Measurements from ENCODE around the gene APH1A.

Gene APH1A

GRCh38 chr1:150281758-150282557 is 13.1 kb upstream of the APH1A start, which contains the start of gene CIART:
Gene CIART (plus strand): TSS chr1:150282554. CDS start chr1:150283268, 714 bp downstream.
- Mint-ChIP-seq H3K9me3 (no peaks in the 10 kb centered on the region), H3K4me3 (peak within 1 kb of the TSS; percentile 96), H3K4me1 (ENCODE audit: low read depth) (peaks cover 22% of the 10 kb centered on the region), H3K27ac (peak within 1 kb of the TSS; percentile 85), H3K36me3 (ENCODE audit: low read depth) (peaks cover 4% of the 10 kb centered on the region), H3K27me3 (ENCODE audit: low read depth) (peaks cover 17% of the 10 kb centered on the region)

- H3K36me3 Mint-ChIP-seq (ENCODE audit: low read depth) = peaks cover 4% of the 10 kb centered on the region
- H3K27me3 Mint-ChIP-seq (ENCODE audit: low read depth) = peaks cover 17% of the 10 kb centered on the region
- peak overlapping the region; percentile 96 for H3K4me3 Mint-ChIP-seq
- H3K27ac Mint-ChIP-seq = peak overlapping the region; percentile 85
- peaks cover 22% of the 10 kb centered on the region for H3K4me1 Mint-ChIP-seq (ENCODE audit: low read depth)
- H3K9me3 Mint-ChIP-seq = no peaks in the 10 kb centered on the region
Measured at GRCh38 chr1:150281221-150281757, 12.5 kb upstream of the APH1A start.

GRCh38 chr1:150280138-150280707 is 11.4 kb upstream of the APH1A start:
- H3K27me3 Mint-ChIP-seq (ENCODE audit: low read depth) = peaks cover 17% of the 10 kb centered on the region
- H3K9me3 Mint-ChIP-seq = no peaks in the 10 kb centered on the region
- H3K4me3 Mint-ChIP-seq = peak overlapping the region; percentile 58
- peaks cover 22% of the 10 kb centered on the region for H3K4me1 Mint-ChIP-seq (ENCODE audit: low read depth)
- peaks cover 4% of the 10 kb centered on the region for H3K36me3 Mint-ChIP-seq (ENCODE audit: low read depth)
- H3K27ac Mint-ChIP-seq = no peak overlapping the region

GRCh38 chr1:150273311-150273710 is 4.5 kb upstream of the APH1A start:
- peaks cover 4% of the 10 kb centered on the region for H3K36me3 Mint-ChIP-seq (ENCODE audit: low read depth)
- H3K9me3 Mint-ChIP-seq = no peaks in the 10 kb centered on the region
- peaks cover 7% of the 10 kb centered on the region for H3K4me1 Mint-ChIP-seq (ENCODE audit: low read depth)
- no peak overlapping the region for H3K27ac Mint-ChIP-seq
- H3K27me3 Mint-ChIP-seq (ENCODE audit: low read depth) = no peaks in the 10 kb centered on the region
- H3K4me3 Mint-ChIP-seq = no peak overlapping the region

- Mint-ChIP-seq H3K36me3 (ENCODE audit: low read depth) (peaks cover 19% of the 10 kb centered on the region), H3K4me1 (ENCODE audit: low read depth) (peaks cover 23% of the 10 kb centered on the region), H3K27ac (no peak overlapping the region), H3K27me3 (ENCODE audit: low read depth) (no peaks in the 10 kb centered on the region), H3K4me3 (no peak overlapping the region), H3K9me3 (no peaks in the 10 kb centered on the region)
Measured at GRCh38 chr1:150271291-150271959, 2.6 kb upstream of the APH1A start.

- Mint-ChIP-seq H3K9me3 (no peaks in the 10 kb centered on the region), H3K4me3 (peak overlapping the region; percentile 93), H3K27ac (peak overlapping the region; percentile 98), H3K36me3 (ENCODE audit: low read depth) (peaks cover 34% of the 10 kb centered on the region), H3K27me3 (ENCODE audit: low read depth) (no peaks in the 10 kb centered on the region), H3K4me1 (ENCODE audit: low read depth) (peaks cover 25% of the 10 kb centered on the region)
Measured at GRCh38 chr1:150269451-150269850, 635 bp upstream of the APH1A start.

- Mint-ChIP-seq H3K36me3 (ENCODE audit: low read depth) (peaks cover 34% of the 10 kb centered on the region), H3K27ac (peak overlapping the region; percentile 98), H3K27me3 (ENCODE audit: low read depth) (no peaks in the 10 kb centered on the region), H3K4me1 (ENCODE audit: low read depth) (peaks cover 25% of the 10 kb centered on the region), H3K9me3 (no peaks in the 10 kb centered on the region), H3K4me3 (peak overlapping the region; percentile 93)
Measured at GRCh38 chr1:150268340-150268704, 494 bp downstream of the APH1A start.

- no peaks in the 10 kb centered on the region for H3K27me3 Mint-ChIP-seq (ENCODE audit: low read depth)
- peak overlapping the region; percentile 93 for H3K4me3 Mint-ChIP-seq
- H3K9me3 Mint-ChIP-seq = no peaks in the 10 kb centered on the region
- H3K36me3 Mint-ChIP-seq (ENCODE audit: low read depth) = peaks cover 34% of the 10 kb centered on the region
- H3K27ac Mint-ChIP-seq = peak overlapping the region; percentile 98
- peaks cover 25% of the 10 kb centered on the region for H3K4me1 Mint-ChIP-seq (ENCODE audit: low read depth)
Measured at GRCh38 chr1:150267896-150268295, 920 bp downstream of the APH1A start.

GRCh38 chr1:150263549-150263948 is 5.3 kb downstream of the APH1A start:
- Mint-ChIP-seq H3K9me3 (no peaks in the 10 kb centered on the region), H3K27ac (no peak overlapping the region), H3K36me3 (ENCODE audit: low read depth) (peaks cover 32% of the 10 kb centered on the region), H3K4me1 (ENCODE audit: low read depth) (peaks cover 22% of the 10 kb centered on the region), H3K27me3 (ENCODE audit: low read depth) (peaks cover 23% of the 10 kb centered on the region), H3K4me3 (no peak overlapping the region)

GRCh38 chr1:150262388-150263320 is 6.2 kb downstream of the APH1A start:
- Mint-ChIP-seq H3K9me3 (no peaks in the 10 kb centered on the region), H3K4me3 (no peak overlapping the region), H3K27me3 (ENCODE audit: low read depth) (peaks cover 31% of the 10 kb centered on the region), H3K27ac (peak overlapping the region; percentile 4), H3K36me3 (ENCODE audit: low read depth) (peaks cover 23% of the 10 kb centered on the region), H3K4me1 (ENCODE audit: low read depth) (peaks cover 16% of the 10 kb centered on the region)

- Mint-ChIP-seq H3K36me3 (ENCODE audit: low read depth) (peaks cover 15% of the 10 kb centered on the region), H3K27ac (no peak overlapping the region), H3K9me3 (no peaks in the 10 kb centered on the region), H3K27me3 (ENCODE audit: low read depth) (peaks cover 44% of the 10 kb centered on the region), H3K4me1 (ENCODE audit: low read depth) (peaks cover 9% of the 10 kb centered on the region), H3K4me3 (no peak overlapping the region)
Measured at GRCh38 chr1:150261367-150261766, 7.4 kb downstream of the APH1A start.

GRCh38 chr1:150259758-150260669 is 8.8 kb downstream of the APH1A start:
- Mint-ChIP-seq H3K27me3 (ENCODE audit: low read depth) (peaks cover 55% of the 10 kb centered on the region), H3K36me3 (ENCODE audit: low read depth) (peaks cover 4% of the 10 kb centered on the region), H3K4me1 (ENCODE audit: low read depth) (peaks cover 18% of the 10 kb centered on the region), H3K9me3 (no peaks in the 10 kb centered on the region), H3K27ac (no peak overlapping the region), H3K4me3 (no peak overlapping the region)

GRCh38 chr1:150259217-150259616 is 9.6 kb downstream of the APH1A start:
- peaks cover 18% of the 10 kb centered on the region for H3K4me1 Mint-ChIP-seq (ENCODE audit: low read depth)
- no peak overlapping the region for H3K4me3 Mint-ChIP-seq
- H3K36me3 Mint-ChIP-seq (ENCODE audit: low read depth) = no peaks in the 10 kb centered on the region
- peaks cover 55% of the 10 kb centered on the region for H3K27me3 Mint-ChIP-seq (ENCODE audit: low read depth)
- H3K27ac Mint-ChIP-seq = no peak overlapping the region
- H3K9me3 Mint-ChIP-seq = no peaks in the 10 kb centered on the region

All from T-helper 1 cell treated with Interleukin-12 subunit alpha and Interleukin-12 subunit beta and Interleukin-4 antibody, amounts not matched to agents 30 μg/mL and 1 μg/mL, for 36 hours (primary cell).